ENCODE data around the gene ZNF214.
A peak's percentile ranks its signal among the peaks of the same experiment; 100 is the strongest.
"Not testable (repeated sequence)": the region's sequence is repeated elsewhere in the genome, so short reads cannot be mapped to it uniquely, and the experiment has no call there.

Gene ZNF214

GRCh38 chr11:6979365-6979764 lies 40.8 kb downstream of the ZNF214 start:
- H3K36me3 Mint-ChIP-seq (ENCODE audit: low read depth) = peaks cover 4% of the 10 kb centered on the region
- H3K4me3 Mint-ChIP-seq = no peak overlapping the region
- peaks cover 2% of the 10 kb centered on the region for H3K27me3 Mint-ChIP-seq (ENCODE audit: low read depth, poor library complexity)
- TF ChIP-seq CTCF (IDR thresholded peaks at IDR 0.05) = no peak
- H3K27ac Mint-ChIP-seq = no peak overlapping the region
- no peak for DNase-seq
- H3K4me1 Mint-ChIP-seq = no peaks in the 10 kb centered on the region
- H3K9me3 Mint-ChIP-seq = peaks cover 3% of the 10 kb centered on the region

GRCh38 chr11:6969854-6970253 lies 50.3 kb downstream of the ZNF214 start:
- H3K4me1 Mint-ChIP-seq = peaks cover 11% of the 10 kb centered on the region
- peak overlapping the region; percentile 44 for H3K27ac Mint-ChIP-seq
- peaks cover 27% of the 10 kb centered on the region for H3K9me3 Mint-ChIP-seq
- peaks cover 19% of the 10 kb centered on the region for H3K36me3 Mint-ChIP-seq (ENCODE audit: low read depth)
- not testable (repeated sequence) for H3K4me3 Mint-ChIP-seq; H3K27me3 Mint-ChIP-seq (ENCODE audit: low read depth, poor library complexity)
- DNase-seq = peak; percentile 28

GRCh38 chr11:6968816-6969215 lies 51.3 kb downstream of the ZNF214 start:
- Mint-ChIP-seq H3K36me3 (ENCODE audit: low read depth) (peaks cover 19% of the 10 kb centered on the region), H3K9me3 (peaks cover 27% of the 10 kb centered on the region), H3K4me3 (no peak overlapping the region), H3K27me3 (ENCODE audit: low read depth, poor library complexity) (peaks cover 8% of the 10 kb centered on the region), H3K27ac (no peak overlapping the region), H3K4me1 (peaks cover 11% of the 10 kb centered on the region)
- no peak for DNase-seq
- TF ChIP-seq CTCF (IDR thresholded peaks at IDR 0.05) = no peak

- no peak for TF ChIP-seq CTCF (IDR thresholded peaks at IDR 0.05)
- H3K27me3 Mint-ChIP-seq (ENCODE audit: low read depth, poor library complexity) = no peaks in the 10 kb centered on the region
- peaks cover 13% of the 10 kb centered on the region for H3K9me3 Mint-ChIP-seq
Measured at GRCh38 chr11:6962673-6963072, 57.5 kb downstream of the ZNF214 start.

GRCh38 chr11:6962141-6962540 lies 58.0 kb downstream of the ZNF214 start:
- Mint-ChIP-seq H3K27me3 (ENCODE audit: low read depth, poor library complexity) (no peaks in the 10 kb centered on the region), H3K4me1 (no peaks in the 10 kb centered on the region), H3K36me3 (ENCODE audit: low read depth) (peaks cover 7% of the 10 kb centered on the region), H3K9me3 (peaks cover 8% of the 10 kb centered on the region), H3K27ac (no peak overlapping the region), H3K4me3 (no peak overlapping the region)
- no peak for TF ChIP-seq CTCF (IDR thresholded peaks at IDR 0.05)
- DNase-seq = no peak

More at GRCh38 chr11:6962673-6963072, 57.5 kb downstream of the ZNF214 start:
- Mint-ChIP-seq H3K27ac (no peak overlapping the region), H3K36me3 (ENCODE audit: low read depth) (peaks cover 7% of the 10 kb centered on the region), H3K4me1 (no peaks in the 10 kb centered on the region), H3K4me3 (no peak overlapping the region)
- DNase-seq = no peak

- not testable (repeated sequence) for DNase-seq; H3K27me3 Mint-ChIP-seq (ENCODE audit: low read depth, poor library complexity)
- H3K9me3 Mint-ChIP-seq = peaks cover 35% of the 10 kb centered on the region
Measured at GRCh38 chr11:6954248-6954647, 65.9 kb downstream of the ZNF214 start.

More at GRCh38 chr11:6954248-6954647, 65.9 kb downstream of the ZNF214 start:
- not testable (repeated sequence) for H3K27ac Mint-ChIP-seq, H3K4me1 Mint-ChIP-seq, H3K4me3 Mint-ChIP-seq
- peaks cover 65% of the 10 kb centered on the region for H3K36me3 Mint-ChIP-seq (ENCODE audit: low read depth)
